H1 (cell line): ENCODE results near the gene PLLP. TPM values are rescaled to one million over a fixed set of nuclear protein-coding genes. Genes with fewer than 3 reads are reported as not detected.

Experiments
- BCL11A ChIP-seq, 2 experiments: IDR thresholded peaks; one replicate each; pipeline ENCODE4 v1.6.1; 2011; ENCODE audit warnings: low read depth in 2 of 2, low read length in 2 of 2, mild to moderate bottlenecking in 2 of 2
- CEBPB ChIP-seq: IDR thresholded peaks from 2 replicates; pipeline ENCODE4 v1.6.1; 2012; ENCODE audit warnings: low read depth, low read length
- CREB1 ChIP-seq: IDR thresholded peaks from 2 replicates; pipeline ENCODE4 v1.6.1; 2012; ENCODE audit warnings: inconsistent platforms
- EGR1 ChIP-seq: IDR thresholded peaks from 2 replicates; pipeline ENCODE4 v1.6.1; 2011; ENCODE audit warnings: low read depth, low read length, borderline replicate concordance
- EP300 ChIP-seq, 2 experiments: IDR thresholded peaks; 1 replicate in 1 of 2; 2 replicates in 1 of 2; pipeline ENCODE4 v1.6.1; 2011 to 2012; ENCODE audit warnings: low read depth in 2 of 2, low read length in 2 of 2, mild to moderate bottlenecking in 2 of 2, borderline replicate concordance in 1 of 2, inconsistent platforms in 1 of 2, moderate library complexity in 1 of 2
- EZH2 ChIP-seq: fragments of 200-600 bp; sonication (generic); IDR thresholded peaks from 2 replicates; pipeline ENCODE4 v1.7.1; 2012; ENCODE audit warnings: low read depth, mild to moderate bottlenecking, moderate library complexity, low read length, inconsistent platforms; ENCODE audit not compliant: severe bottlenecking
- HDAC2 ChIP-seq, 2 experiments: fragments of 300-600 bp in 1 of 2; sonication (generic) in 1 of 2; IDR thresholded peaks; 2 replicates each; pipeline ENCODE4 v1.6.1; 2011 to 2012; ENCODE audit warnings: low read depth in 2 of 2, low read length in 2 of 2, mild to moderate bottlenecking in 2 of 2, moderate library complexity in 2 of 2, borderline replicate concordance in 1 of 2, inconsistent platforms in 1 of 2
- RAD21 ChIP-seq, 2 experiments: IDR thresholded peaks in 1 of 2; conservative IDR thresholded peaks in 1 of 2; 2 replicates each; pipeline ENCODE4 v1.6.1; 2011; ENCODE audit warnings: low read depth in 2 of 2, low read length in 2 of 2, improper control_type of control experiment in 1 of 2, inconsistent platforms in 1 of 2, mild to moderate bottlenecking in 1 of 2, moderate library complexity in 1 of 2
- RBBP5 ChIP-seq: IDR thresholded peaks from 2 replicates; pipeline ENCODE4 v1.7.1; 2012; ENCODE audit warnings: low read depth, mild to moderate bottlenecking, inconsistent platforms, low read length, moderate library complexity, borderline replicate concordance
- polyA plus RNA-seq, 7 experiments: library from polyadenylated mRNA; depleted of rRNA in 3 of 7; stranded (reverse) in 5 of 7; unstranded in 2 of 7; fragments of >200 nt in 5 of 7; fragments of 200-250 nt in 2 of 7; gene quantifications; 1 replicate in 5 of 7; 2 replicates in 1 of 7; 4 replicates in 1 of 7; pipeline versions ENCODE4 v1.2.1 to v1.2.3, GENCODE V29; 2011 to 2013; ENCODE audit warnings: missing spikeins in 2 of 7, mixed read lengths in 2 of 7
- total RNA-seq: library from RNA; stranded (reverse); fragmentation: NEBNext Ultra II Directional; extraction: Animal tissue kit (Norgen Biotek cat#: 25700); gene quantifications from 2 replicates; pipeline ENCODE4 v1.2.1, GENCODE V29; 2021
- TF ChIP-seq, protein P1 (sequence below): fragments of 300-600 bp; sonication (generic); IDR thresholded peaks from 2 replicates; pipeline ENCODE4 v1.7.1; 2012; ENCODE audit warnings: low read length, moderate library complexity, mild to moderate bottlenecking, inconsistent platforms; ENCODE audit not compliant: insufficient replicate concordance

The PLLP gene
- total and polyA plus RNA-seq, 2 of the 8 experiments (the other 6 are each of a cell fraction or from before 2014, with no cell fraction given) = 2.9 to 10.6 TPM

DNA sequence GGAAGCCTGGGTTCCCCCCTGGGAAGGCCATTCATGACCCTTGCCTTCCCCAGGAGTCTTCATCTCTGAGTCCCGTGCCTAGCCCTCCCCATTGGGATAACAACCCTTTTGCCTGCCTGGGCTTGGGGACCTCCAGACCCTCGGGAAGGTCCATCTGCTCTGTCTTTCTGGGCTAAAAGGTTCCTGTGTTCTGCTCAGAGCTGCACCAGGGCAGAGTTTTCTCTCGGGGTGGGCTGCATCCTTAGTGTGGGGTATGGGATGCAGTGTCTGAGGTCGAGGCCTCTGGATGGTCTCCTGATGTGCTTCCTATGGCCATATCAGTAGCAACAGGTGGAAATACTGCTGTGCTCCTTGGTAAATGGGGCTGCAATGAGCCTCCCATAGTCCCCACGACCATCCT, 22.9 kb upstream of the PLLP start (continued):
- TF ChIP-seq, protein P1, sequence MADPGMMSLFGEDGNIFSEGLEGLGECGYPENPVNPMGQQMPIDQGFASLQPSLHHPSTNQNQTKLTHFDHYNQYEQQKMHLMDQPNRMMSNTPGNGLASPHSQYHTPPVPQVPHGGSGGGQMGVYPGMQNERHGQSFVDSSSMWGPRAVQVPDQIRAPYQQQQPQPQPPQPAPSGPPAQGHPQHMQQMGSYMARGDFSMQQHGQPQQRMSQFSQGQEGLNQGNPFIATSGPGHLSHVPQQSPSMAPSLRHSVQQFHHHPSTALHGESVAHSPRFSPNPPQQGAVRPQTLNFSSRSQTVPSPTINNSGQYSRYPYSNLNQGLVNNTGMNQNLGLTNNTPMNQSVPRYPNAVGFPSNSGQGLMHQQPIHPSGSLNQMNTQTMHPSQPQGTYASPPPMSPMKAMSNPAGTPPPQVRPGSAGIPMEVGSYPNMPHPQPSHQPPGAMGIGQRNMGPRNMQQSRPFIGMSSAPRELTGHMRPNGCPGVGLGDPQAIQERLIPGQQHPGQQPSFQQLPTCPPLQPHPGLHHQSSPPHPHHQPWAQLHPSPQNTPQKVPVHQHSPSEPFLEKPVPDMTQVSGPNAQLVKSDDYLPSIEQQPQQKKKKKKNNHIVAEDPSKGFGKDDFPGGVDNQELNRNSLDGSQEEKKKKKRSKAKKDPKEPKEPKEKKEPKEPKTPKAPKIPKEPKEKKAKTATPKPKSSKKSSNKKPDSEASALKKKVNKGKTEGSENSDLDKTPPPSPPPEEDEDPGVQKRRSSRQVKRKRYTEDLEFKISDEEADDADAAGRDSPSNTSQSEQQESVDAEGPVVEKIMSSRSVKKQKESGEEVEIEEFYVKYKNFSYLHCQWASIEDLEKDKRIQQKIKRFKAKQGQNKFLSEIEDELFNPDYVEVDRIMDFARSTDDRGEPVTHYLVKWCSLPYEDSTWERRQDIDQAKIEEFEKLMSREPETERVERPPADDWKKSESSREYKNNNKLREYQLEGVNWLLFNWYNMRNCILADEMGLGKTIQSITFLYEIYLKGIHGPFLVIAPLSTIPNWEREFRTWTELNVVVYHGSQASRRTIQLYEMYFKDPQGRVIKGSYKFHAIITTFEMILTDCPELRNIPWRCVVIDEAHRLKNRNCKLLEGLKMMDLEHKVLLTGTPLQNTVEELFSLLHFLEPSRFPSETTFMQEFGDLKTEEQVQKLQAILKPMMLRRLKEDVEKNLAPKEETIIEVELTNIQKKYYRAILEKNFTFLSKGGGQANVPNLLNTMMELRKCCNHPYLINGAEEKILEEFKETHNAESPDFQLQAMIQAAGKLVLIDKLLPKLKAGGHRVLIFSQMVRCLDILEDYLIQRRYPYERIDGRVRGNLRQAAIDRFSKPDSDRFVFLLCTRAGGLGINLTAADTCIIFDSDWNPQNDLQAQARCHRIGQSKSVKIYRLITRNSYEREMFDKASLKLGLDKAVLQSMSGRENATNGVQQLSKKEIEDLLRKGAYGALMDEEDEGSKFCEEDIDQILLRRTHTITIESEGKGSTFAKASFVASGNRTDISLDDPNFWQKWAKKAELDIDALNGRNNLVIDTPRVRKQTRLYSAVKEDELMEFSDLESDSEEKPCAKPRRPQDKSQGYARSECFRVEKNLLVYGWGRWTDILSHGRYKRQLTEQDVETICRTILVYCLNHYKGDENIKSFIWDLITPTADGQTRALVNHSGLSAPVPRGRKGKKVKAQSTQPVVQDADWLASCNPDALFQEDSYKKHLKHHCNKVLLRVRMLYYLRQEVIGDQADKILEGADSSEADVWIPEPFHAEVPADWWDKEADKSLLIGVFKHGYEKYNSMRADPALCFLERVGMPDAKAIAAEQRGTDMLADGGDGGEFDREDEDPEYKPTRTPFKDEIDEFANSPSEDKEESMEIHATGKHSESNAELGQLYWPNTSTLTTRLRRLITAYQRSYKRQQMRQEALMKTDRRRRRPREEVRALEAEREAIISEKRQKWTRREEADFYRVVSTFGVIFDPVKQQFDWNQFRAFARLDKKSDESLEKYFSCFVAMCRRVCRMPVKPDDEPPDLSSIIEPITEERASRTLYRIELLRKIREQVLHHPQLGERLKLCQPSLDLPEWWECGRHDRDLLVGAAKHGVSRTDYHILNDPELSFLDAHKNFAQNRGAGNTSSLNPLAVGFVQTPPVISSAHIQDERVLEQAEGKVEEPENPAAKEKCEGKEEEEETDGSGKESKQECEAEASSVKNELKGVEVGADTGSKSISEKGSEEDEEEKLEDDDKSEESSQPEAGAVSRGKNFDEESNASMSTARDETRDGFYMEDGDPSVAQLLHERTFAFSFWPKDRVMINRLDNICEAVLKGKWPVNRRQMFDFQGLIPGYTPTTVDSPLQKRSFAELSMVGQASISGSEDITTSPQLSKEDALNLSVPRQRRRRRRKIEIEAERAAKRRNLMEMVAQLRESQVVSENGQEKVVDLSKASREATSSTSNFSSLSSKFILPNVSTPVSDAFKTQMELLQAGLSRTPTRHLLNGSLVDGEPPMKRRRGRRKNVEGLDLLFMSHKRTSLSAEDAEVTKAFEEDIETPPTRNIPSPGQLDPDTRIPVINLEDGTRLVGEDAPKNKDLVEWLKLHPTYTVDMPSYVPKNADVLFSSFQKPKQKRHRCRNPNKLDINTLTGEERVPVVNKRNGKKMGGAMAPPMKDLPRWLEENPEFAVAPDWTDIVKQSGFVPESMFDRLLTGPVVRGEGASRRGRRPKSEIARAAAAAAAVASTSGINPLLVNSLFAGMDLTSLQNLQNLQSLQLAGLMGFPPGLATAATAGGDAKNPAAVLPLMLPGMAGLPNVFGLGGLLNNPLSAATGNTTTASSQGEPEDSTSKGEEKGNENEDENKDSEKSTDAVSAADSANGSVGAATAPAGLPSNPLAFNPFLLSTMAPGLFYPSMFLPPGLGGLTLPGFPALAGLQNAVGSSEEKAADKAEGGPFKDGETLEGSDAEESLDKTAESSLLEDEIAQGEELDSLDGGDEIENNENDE = no peak
- TF ChIP-seq EGR1 = no peak
- TF ChIP-seq CEBPB = no peak
- no peak for TF ChIP-seq HDAC2 (IDR thresholded peaks at IDR 0.05; ENCODE audit: borderline replicate concordance in 1 of 2, low read depth in 2 of 2, low read length in 2 of 2)
- TF ChIP-seq BCL11A (IDR thresholded peaks at IDR 0.05; ENCODE audit: low read depth in 2 of 2, low read length in 2 of 2) = no peak
- no peak for TF ChIP-seq RAD21 (IDR thresholded peaks at IDR 0.05 in 1 of 2, conservative IDR thresholded peaks at IDR 0.05 in 1 of 2; ENCODE audit: low read depth in 2 of 2, low read length in 2 of 2)
- TF ChIP-seq RBBP5 = no peak
- no peak for TF ChIP-seq CREB1
- no peak for TF ChIP-seq EP300 (IDR thresholded peaks at IDR 0.05; ENCODE audit: borderline replicate concordance in 1 of 2, low read depth in 2 of 2, low read length in 2 of 2)
- no peak for TF ChIP-seq EZH2
